ENCODE data around the gene WDR74. TPM values are rescaled to one million over a fixed set of nuclear protein-coding genes. Genes with fewer than 3 reads are reported as not detected.

Gene WDR74
- total RNA-seq, 1 experiment from 2014 or later: 222 TPM

- H3K4me1 ChIP-seq (ENCODE audit: insufficient read depth, low read length): peaks cover 30% of the 10 kb centered on the region
- no peaks in the 10 kb centered on the region for H3K9me3 ChIP-seq (ENCODE audit: low read length)
- ATAC-seq: no peak
- intact Hi-C loops (cut with micrococcal nuclease): loop anchor here (2.0 kb wide), 1 partner anchor 23 kb away; the partner anchor contains the start of gene SLC3A2
- no peaks in the 10 kb centered on the region for H3K9me2 ChIP-seq (replicated peaks; ENCODE audit: low read length)
- H3F3A ChIP-seq (ENCODE audit: low read length, unreplicated experiment): peaks cover 30% of the 10 kb centered on the region
- BruUV-seq (replicated peaks): no TSS peak
- ChIA-PET CTCF (interaction anchor here (0.6 to 1.3 kb wide), 3 partner anchors 71 to 1161 kb away, joined by 3 to 10 read pairs (median 5); partner anchors contain the start of gene LBHD1), POLR2A (ENCODE audit: unreplicated experiment) (interaction anchor here (0.6 to 1.6 kb wide), 4 partner anchors 16 to 130 kb away, joined by 3 to 25 read pairs (median 14); partner anchors contain the start of genes HNRNPUL2 and TAF6L)
- peaks cover 30% of the 10 kb centered on the region for H4K20me1 ChIP-seq (ENCODE audit: low read length)
- TF ChIP-seq EZH2 (IDR thresholded peaks at IDR 0.05; ENCODE audit: low read length, unreplicated experiment) (no peak), EZH2phosphoT487 (IDR thresholded peaks at IDR 0.05; ENCODE audit: borderline replicate concordance, low read length) (no peak), CTCF (conservative IDR thresholded peaks at IDR 0.05; ENCODE audit: low read depth, low read length) (no peak)
- H3K4me3 ChIP-seq (ENCODE audit: low read length): peak overlapping the region; percentile 93
- no peaks in the 10 kb centered on the region for H3K27me3 ChIP-seq (ENCODE audit: low read length)
- peak; percentile 68 for DNase-seq
- peaks cover 30% of the 10 kb centered on the region for H3K36me3 ChIP-seq (ENCODE audit: low read depth, low read length)
- H3K4me2 ChIP-seq (ENCODE audit: low read length): peak overlapping the region; percentile 95
- H2AFZ ChIP-seq (ENCODE audit: low read length): no peak overlapping the region
- H3K9ac ChIP-seq (ENCODE audit: low read length): peak overlapping the region; percentile 97
- peak overlapping the region; percentile 9 for H3K27ac ChIP-seq (ENCODE audit: low read length)
- H3K79me2 ChIP-seq (ENCODE audit: low read length): peaks cover 92% of the 10 kb centered on the region
Measured at GRCh38 chr11:62857541-62857982, 18.2 kb upstream of the WDR74 start.

DNA sequence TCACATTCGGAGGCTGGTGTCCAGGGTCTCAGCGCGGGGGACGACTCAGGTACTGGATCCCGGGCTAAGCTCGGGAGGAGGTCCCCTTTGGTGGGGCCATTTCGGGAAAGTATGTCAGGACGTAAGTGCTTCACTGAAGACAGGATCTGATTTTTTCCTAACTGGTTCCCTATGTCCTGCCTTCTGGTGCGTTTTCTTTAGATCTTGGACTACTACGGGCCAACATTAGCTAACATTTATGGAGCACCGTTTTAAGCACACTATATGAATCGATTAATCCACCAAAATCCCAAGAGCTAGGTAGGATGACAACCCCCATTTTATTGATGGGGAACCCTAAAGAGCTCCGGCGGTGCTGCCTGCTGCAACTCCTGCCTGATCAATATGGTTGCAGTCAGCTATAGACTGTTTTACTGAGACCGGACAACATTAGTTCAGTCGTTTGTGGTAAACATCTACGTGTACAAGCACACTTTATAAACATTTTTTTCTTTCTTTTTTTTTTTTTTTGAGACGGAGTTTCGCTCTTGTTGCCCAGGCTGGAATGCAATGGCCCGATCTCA, 17.0 kb upstream of the WDR74 start:
- Histone ChIP-seq H3K9me2 (replicated peaks; ENCODE audit: low read length) (no peaks in the 10 kb centered on the region), H3K4me2 (ENCODE audit: low read length) (peak overlapping the region; percentile 95), H3K79me2 (ENCODE audit: low read length) (peaks cover 89% of the 10 kb centered on the region), H3K9me3 (ENCODE audit: low read length) (no peaks in the 10 kb centered on the region), H3K4me1 (ENCODE audit: insufficient read depth, low read length) (peaks cover 31% of the 10 kb centered on the region), H3K4me3 (ENCODE audit: low read length) (peak overlapping the region; percentile 93), H2AFZ (ENCODE audit: low read length) (peak overlapping the region; percentile 67), H3K9ac (ENCODE audit: low read length) (peak overlapping the region; percentile 97), H3K27me3 (ENCODE audit: low read length) (no peaks in the 10 kb centered on the region), H3K36me3 (ENCODE audit: low read depth, low read length) (peaks cover 41% of the 10 kb centered on the region), H3K27ac (ENCODE audit: low read length) (peak overlapping the region; percentile 78), H4K20me1 (ENCODE audit: low read length) (peaks cover 41% of the 10 kb centered on the region), H3F3A (ENCODE audit: low read length, unreplicated experiment) (peaks cover 41% of the 10 kb centered on the region)
- TSS peak; percentile 93 for BruUV-seq (replicated peaks)
- no peak for TF ChIP-seq EZH2phosphoT487 (IDR thresholded peaks at IDR 0.05; ENCODE audit: borderline replicate concordance, low read length)
- TF ChIP-seq EZH2 (IDR thresholded peaks at IDR 0.05; ENCODE audit: low read length, unreplicated experiment): no peak
- TF ChIP-seq CTCF (conservative IDR thresholded peaks at IDR 0.05; ENCODE audit: low read depth, low read length): no peak
- intact Hi-C loops (cut with micrococcal nuclease): loop anchor here (1.0 to 2.0 kb wide), 2 partner anchors 15 to 24 kb away; partner anchors contain the start of gene SLC3A2
- CTCF ChIA-PET: interaction anchor here (1.0 to 1.8 kb wide), 2 partner anchors 23 to 25 kb away, joined by 3 to 8 read pairs; partner anchors contain the start of gene SLC3A2
- DNase-seq: peak; percentile 18
- POLR2A ChIA-PET (ENCODE audit: unreplicated experiment): interaction anchor here (0.6 to 2.2 kb wide), 5 partner anchors 9 to 1461 kb away, joined by 3 to 23 read pairs (median 7); partner anchors contain the start of genes PRDX5 and ZBTB3
- peak; percentile 2 for ATAC-seq

All from PC-3 (cell line).